Stomach (tissue), 9 donors: ENCODE data around the gene PSME3IP1. TPM values are rescaled to one million over a fixed set of nuclear protein-coding genes. Genes with fewer than 3 reads are reported as not detected.

Source experiments
- DNase-seq, 2 donors: peaks; one replicate each; pipeline versions ENCODE4 v3.0.0 to v3.0.0-alpha.2; 2013 to 2019
- H3K27ac ChIP-seq, 5 donors: fragments of 200-600 bp in 4 of 5; sonication (generic) in 4 of 5; one replicate each; pipeline ENCODE4 v1.5.1; 2013 to 2019; ENCODE audit warnings: mild to moderate bottlenecking in 1 of 5, moderate library complexity in 1 of 5
- H3K27me3 ChIP-seq, 3 donors: fragments of 200-600 bp; sonication (generic); one replicate each; pipeline ENCODE4 v1.5.1; 2017 to 2019; ENCODE audit warnings: mixed run types in 1 of 3
- H3K36me3 ChIP-seq, 4 donors: fragments of 200-600 bp; sonication (generic); 1 replicate in 3 of 4; 2 replicates in 1 of 4; pipeline ENCODE4 v1.5.1; 2016 to 2019
- H3K4me1 ChIP-seq, 4 donors: fragments of 200-600 bp; sonication (generic); one replicate each; pipeline ENCODE4 v1.5.1; 2016 to 2019
- H3K4me3 ChIP-seq, 4 donors: fragments of 200-600 bp; sonication (generic) in 3 of 4; one replicate each; pipeline ENCODE4 v1.5.1; 2016 to 2019; ENCODE audit warnings: mild to moderate bottlenecking in 1 of 4
- H3K9me3 ChIP-seq, 4 donors: fragments of 200-600 bp; sonication (generic); one replicate each; pipeline ENCODE4 v1.5.1; 2016 to 2019
- EP300 ChIP-seq: sonication (generic); formaldehyde crosslinking; IDR thresholded peaks from one replicate; pipeline ENCODE4 v1.6.1; 2017; ENCODE audit warnings: antibody characterized with exemption
- POLR2A ChIP-seq, 4 donors: fragments of 450-650 bp; IDR thresholded peaks; one replicate each; pipeline ENCODE4 v1.6.1; 2016; ENCODE audit warnings: antibody characterized with exemption in 4 of 4, control low read depth in 2 of 4, mild to moderate bottlenecking in 1 of 4, moderate library complexity in 1 of 4
- POLR2AphosphoS5 ChIP-seq, 3 donors: sonication (generic); formaldehyde crosslinking; IDR thresholded peaks; one replicate each; pipeline ENCODE4 v1.6.1; 2016; ENCODE audit warnings: antibody characterized with exemption in 3 of 3
- WGBS, 5 donors: extraction: QIAGEN DNeasy Blood & Tissue Kit in 3 of 5; methylation state at CpG; one replicate each; pipeline versions ENCODE4 v1.1.5 to v1.1.7; 2013 to 2018; 5-methylcytosine and 5-hydroxymethylcytosine counted together
- intact Hi-C: fragments of 100-400 bp; cut with DNase I; formaldehyde crosslinking; loops from one replicate; pipeline ENCODE4 v1.15.1; 2023; ENCODE audit warnings: low total_unique reads
- polyA plus RNA-seq, 3 donors: library from polyadenylated mRNA; stranded (reverse); fragments of 200-250 nt; gene quantifications; one replicate each; pipeline ENCODE4 v1.2.3, GENCODE V29; 2013
- total RNA-seq, 5 donors: library from RNA; depleted of rRNA; stranded (reverse); fragments of >200 nt; gene quantifications; one replicate each; pipeline versions ENCODE4 v1.1.0 to v1.2.3, GENCODE V29; 2014 to 2016
- TF ChIP-seq, protein P1 (sequence below), 7 experiments: fragments of 450-650 bp in 4 of 7; fragments of 200-600 bp in 3 of 7; sonication (generic) in 3 of 7; IDR thresholded peaks; one replicate each; pipeline ENCODE4 v1.5.1; 2016 to 2019; ENCODE audit warnings: antibody characterized with exemption in 7 of 7, control low read depth in 2 of 7, mild to moderate bottlenecking in 1 of 7
- donor health status: healthy with polysubstance abuse.
- donor health status: Bipolar disorder and iron deficiency.
- donor health status: healthy.

PSME3IP1 gene
- total and polyA plus RNA-seq, 8 donors: 37.4 to 104 (median 63.4) TPM

DNA sequence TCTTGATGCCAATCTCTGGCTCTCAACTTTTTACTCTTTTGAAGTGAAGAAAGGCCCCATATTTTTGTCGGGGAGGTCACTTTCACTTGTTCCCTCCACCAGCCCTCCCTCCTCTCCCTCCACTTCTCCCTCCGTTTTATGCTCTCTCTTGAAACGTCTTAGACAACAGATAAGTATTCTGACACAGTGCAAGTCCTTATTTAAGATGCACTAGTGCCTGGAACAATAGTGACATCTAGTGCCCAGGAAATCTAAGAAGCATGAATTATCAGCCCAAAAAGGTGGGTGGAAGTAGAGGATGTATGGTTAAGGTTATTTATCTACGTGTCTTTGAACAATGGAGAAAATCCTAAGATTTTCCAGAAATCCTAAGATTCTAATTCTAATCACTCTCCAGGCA, 17.9 kb downstream of the PSME3IP1 start:
- TF ChIP-seq POLR2A (IDR thresholded peaks at IDR 0.05) (no peak), EP300 (no peak), POLR2AphosphoS5 (IDR thresholded peaks at IDR 0.05) (no peak)
- TF ChIP-seq, protein P1, sequence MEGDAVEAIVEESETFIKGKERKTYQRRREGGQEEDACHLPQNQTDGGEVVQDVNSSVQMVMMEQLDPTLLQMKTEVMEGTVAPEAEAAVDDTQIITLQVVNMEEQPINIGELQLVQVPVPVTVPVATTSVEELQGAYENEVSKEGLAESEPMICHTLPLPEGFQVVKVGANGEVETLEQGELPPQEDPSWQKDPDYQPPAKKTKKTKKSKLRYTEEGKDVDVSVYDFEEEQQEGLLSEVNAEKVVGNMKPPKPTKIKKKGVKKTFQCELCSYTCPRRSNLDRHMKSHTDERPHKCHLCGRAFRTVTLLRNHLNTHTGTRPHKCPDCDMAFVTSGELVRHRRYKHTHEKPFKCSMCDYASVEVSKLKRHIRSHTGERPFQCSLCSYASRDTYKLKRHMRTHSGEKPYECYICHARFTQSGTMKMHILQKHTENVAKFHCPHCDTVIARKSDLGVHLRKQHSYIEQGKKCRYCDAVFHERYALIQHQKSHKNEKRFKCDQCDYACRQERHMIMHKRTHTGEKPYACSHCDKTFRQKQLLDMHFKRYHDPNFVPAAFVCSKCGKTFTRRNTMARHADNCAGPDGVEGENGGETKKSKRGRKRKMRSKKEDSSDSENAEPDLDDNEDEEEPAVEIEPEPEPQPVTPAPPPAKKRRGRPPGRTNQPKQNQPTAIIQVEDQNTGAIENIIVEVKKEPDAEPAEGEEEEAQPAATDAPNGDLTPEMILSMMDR (IDR thresholded peaks at IDR 0.05): peak in 3 of 7 experiments; percentile 10 to 46 (median 37)
- Histone ChIP-seq H3K9me3 (no peaks in the 10 kb centered on the region), H3K27ac (no peak overlapping the region), H3K4me1 (peaks cover 0 to 23% (median 10%) of the 10 kb centered on the region in 4 donors), H3K4me3 (no peak overlapping the region), H3K27me3 (no peaks in the 10 kb centered on the region), H3K36me3 (peaks cover 58 to 85% (median 84%) of the 10 kb centered on the region in 4 donors)
- WGBS, 5 donors: 13 to 18% (median 15%) methylated on average over 4 of the region's 4 CpGs
- DNase-seq: peak in 1 of 2 donors; percentile 85
- intact Hi-C loops: loop anchor here (10.0 kb wide), 1 partner anchor 83 kb away; no protein-coding TSS in a partner anchor

GRCh38 chr16:57167538-57167937, 18.3 kb downstream of the PSME3IP1 start:
- DNase-seq: no peak
- H3K27ac ChIP-seq: peak overlapping the region in 1 of 5 donors; percentile 45

DNA sequence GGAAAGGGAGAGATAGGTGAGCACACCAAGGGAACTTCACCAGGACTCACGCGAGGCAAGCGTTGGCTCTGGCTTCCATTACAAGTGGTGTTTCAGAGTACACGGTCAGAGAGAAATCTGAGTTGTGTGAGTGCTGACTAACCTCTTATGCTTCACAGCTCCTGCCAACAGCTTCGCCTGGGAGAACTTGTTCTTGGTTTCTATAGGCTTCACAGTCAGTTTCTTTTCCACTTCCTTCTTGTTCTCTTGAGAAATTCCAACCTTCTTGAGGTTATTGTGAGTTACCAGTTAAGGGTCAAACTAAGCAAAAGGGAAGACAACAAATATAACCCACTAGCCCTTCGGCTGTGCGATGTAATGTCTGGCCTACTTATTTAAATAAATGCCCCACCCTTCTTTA, 18.9 kb downstream of the PSME3IP1 start:
- Histone ChIP-seq H3K4me3 (no peak overlapping the region), H3K27ac (peak overlapping the region in 2 of 5 donors; percentile 1 to 45), H3K36me3 (peaks cover 57 to 85% (median 84%) of the 10 kb centered on the region in 4 donors), H3K9me3 (no peaks in the 10 kb centered on the region), H3K27me3 (no peaks in the 10 kb centered on the region), H3K4me1 (peaks cover 0 to 23% (median 10%) of the 10 kb centered on the region in 4 donors)
- DNase-seq: peak in 1 of 2 donors; percentile 59
- TF ChIP-seq POLR2AphosphoS5 (IDR thresholded peaks at IDR 0.05) (no peak), EP300 (no peak), POLR2A (IDR thresholded peaks at IDR 0.05) (no peak)
- TF ChIP-seq, protein P1 (IDR thresholded peaks at IDR 0.05): no peak
- intact Hi-C loops: loop anchor here (10.0 kb wide), 1 partner anchor 82 kb away; no protein-coding TSS in a partner anchor
- WGBS, 5 donors: 40 to 65% (median 47%) methylated on average over 7 of the region's 7 CpGs

More at GRCh38 chr16:57167538-57167937, 18.3 kb downstream of the PSME3IP1 start:
- no peak overlapping the region for H3K4me3 ChIP-seq
- TF ChIP-seq POLR2AphosphoS5 (IDR thresholded peaks at IDR 0.05) (no peak), EP300 (no peak), POLR2A (IDR thresholded peaks at IDR 0.05) (no peak)
- TF ChIP-seq, protein P1 (IDR thresholded peaks at IDR 0.05): no peak
- no peaks in the 10 kb centered on the region for H3K27me3 ChIP-seq
- peaks cover 58 to 85% (median 84%) of the 10 kb centered on the region in 4 donors for H3K36me3 ChIP-seq
- 53 to 69% (median 54%) methylated on average over 3 of the region's 3 CpGs for WGBS, 5 donors
- intact Hi-C loops: loop anchor here (10.0 kb wide), 1 partner anchor 83 kb away; no protein-coding TSS in a partner anchor
- peaks cover 0 to 23% (median 10%) of the 10 kb centered on the region in 4 donors for H3K4me1 ChIP-seq
- H3K9me3 ChIP-seq: no peaks in the 10 kb centered on the region

DNA sequence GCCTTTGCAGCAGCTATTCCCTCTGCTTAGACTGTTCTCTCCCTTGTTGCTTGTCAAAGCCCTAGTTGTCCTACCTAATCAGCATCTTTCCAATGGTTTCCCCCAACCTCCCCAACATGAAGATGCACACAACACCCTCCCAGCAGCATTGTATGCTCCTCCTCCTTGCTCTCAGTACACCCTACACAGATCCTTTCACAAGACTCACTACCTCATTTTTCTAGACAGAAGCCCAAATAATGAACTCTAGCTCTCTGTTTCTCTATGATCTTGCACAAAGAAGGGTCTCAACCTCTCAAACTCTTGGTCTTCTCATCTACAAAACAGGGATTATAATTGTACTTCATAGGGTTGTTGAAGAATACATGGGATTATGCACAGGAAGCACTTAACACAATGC, 19.4 kb downstream of the PSME3IP1 start:
- no peaks in the 10 kb centered on the region for H3K27me3 ChIP-seq
- TF ChIP-seq POLR2AphosphoS5 (IDR thresholded peaks at IDR 0.05) (no peak), POLR2A (IDR thresholded peaks at IDR 0.05) (no peak), EP300 (no peak)
- TF ChIP-seq, protein P1 (IDR thresholded peaks at IDR 0.05): no peak
- no peak overlapping the region for H3K4me3 ChIP-seq
- intact Hi-C loops: loop anchor here (10.0 kb wide), 1 partner anchor 82 kb away; no protein-coding TSS in a partner anchor
- peaks cover 55 to 85% (median 84%) of the 10 kb centered on the region in 4 donors for H3K36me3 ChIP-seq
- DNase-seq: no peak
- H3K4me1 ChIP-seq: peaks cover 0 to 23% (median 10%) of the 10 kb centered on the region in 4 donors
- no peaks in the 10 kb centered on the region for H3K9me3 ChIP-seq
- peak overlapping the region in 2 of 5 donors; percentile 1 to 45 for H3K27ac ChIP-seq
